ENCODE results near the gene GLIS1.

The GLIS1 gene

DNA sequence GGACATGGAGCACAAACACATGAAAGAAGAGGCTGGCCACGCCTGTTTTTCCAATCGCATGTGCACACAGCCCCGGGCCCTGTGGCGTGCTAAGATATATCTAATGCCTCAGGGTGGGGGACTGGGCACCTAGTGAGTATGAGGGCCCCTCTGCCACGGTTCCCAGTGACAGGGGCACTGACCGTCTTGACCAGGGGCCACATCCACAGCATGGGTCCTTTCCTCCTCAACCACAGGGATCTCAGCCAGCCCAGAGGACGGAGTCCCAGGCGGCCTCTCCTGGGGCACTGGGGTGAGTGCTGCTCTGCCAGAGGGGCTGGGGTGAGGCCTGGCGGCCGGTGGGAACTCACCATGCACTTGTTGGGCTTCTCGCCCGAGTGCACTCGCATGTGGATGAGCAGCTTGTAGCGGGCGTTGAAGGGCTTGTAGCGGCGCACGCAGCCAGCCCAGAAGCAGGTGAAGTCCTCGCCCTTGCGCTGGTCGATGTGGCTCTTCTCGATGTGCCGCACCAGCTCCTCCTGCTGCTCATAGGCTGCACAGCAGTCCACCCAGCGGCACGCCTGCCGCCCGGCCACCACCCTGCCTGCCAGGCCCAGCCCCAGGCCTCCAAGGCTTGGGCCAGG is 145.1 kb downstream of the GLIS1 start:
- DNase-seq (ENCODE audit: low spot score): no peak

DNA sequence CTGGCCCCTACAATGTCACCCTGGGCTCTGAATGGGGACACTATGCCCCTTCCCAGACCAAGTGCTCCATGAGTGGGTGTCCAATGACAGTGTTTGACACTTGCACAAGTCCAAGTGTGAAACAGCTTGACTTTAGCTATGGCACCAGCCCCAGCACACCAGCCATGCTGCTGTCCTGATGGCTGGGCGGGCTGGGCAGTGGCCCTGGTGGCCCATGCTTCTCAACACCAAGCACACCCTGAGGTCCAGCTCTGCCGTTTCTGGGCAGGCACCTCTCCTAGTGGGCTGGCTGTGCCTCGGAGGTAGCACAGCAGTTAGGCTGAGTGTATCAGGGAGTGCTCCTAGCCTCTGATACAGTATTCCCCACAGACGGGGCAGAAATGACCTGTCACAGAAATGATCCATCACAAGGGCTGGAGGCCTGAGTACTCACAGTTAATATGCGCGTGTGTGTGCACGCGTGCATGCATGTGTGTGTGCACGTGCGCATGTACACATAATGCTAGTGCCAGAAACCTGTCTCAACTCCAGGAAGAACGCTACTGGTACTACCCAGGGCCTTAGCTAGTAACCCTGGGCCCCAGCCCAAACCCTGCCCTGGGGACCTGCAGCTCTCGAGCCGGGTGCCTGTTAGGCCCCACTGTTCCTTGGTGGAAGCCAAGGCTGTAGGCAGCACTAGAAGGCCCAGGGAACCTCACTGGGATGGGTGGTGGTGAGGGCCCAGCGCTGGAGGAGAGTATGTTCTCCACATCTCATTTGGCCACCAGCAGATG is 145.8 kb downstream of the GLIS1 start:
- DNase-seq (ENCODE audit: low spot score): no peak

DNA sequence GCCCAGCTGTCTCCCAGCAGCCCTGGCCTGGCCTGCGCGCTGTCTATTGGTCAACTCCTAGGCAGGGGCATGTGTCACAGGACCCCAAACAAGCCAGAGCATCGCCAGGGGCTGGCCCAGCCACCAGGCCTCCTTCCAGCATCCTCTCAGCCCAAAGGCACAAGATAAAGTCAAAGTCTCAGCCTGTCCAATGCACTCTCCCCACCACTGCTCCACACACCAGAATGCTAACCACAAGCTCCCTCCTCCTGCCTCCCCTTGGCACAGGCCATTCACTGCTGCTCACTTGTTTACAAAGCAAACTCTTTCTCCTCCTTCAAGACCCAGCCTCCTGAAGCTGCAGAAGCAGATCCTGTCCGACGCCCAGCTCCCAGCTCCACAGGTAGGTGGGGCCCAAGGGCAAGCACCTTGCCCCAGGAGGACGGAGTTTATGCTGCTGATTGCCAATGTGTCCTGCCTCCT is 146.4 kb downstream of the GLIS1 start:
- DNase-seq (ENCODE audit: low spot score): no peak

DNA sequence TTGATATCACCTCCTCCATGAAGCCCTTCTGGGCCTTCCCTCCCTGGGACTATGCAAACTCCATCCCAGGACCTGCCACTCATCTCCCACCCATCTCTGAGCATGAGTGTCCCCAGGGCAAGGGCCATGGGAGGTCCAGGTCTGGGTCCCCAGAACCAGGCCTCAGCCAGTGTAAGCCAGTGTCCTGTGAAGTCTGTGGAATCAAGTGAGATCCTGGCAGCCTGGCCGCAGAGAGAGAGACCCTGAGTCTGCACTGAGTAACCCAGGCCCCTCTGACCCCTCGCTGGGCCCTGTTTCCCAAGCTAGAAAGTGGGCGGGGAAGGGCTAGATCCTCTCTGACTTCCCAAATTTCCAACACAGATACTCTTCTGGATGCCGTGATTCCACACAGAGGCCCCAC is 147.0 kb downstream of the GLIS1 start:
- no peak for DNase-seq (ENCODE audit: low spot score)

DNA sequence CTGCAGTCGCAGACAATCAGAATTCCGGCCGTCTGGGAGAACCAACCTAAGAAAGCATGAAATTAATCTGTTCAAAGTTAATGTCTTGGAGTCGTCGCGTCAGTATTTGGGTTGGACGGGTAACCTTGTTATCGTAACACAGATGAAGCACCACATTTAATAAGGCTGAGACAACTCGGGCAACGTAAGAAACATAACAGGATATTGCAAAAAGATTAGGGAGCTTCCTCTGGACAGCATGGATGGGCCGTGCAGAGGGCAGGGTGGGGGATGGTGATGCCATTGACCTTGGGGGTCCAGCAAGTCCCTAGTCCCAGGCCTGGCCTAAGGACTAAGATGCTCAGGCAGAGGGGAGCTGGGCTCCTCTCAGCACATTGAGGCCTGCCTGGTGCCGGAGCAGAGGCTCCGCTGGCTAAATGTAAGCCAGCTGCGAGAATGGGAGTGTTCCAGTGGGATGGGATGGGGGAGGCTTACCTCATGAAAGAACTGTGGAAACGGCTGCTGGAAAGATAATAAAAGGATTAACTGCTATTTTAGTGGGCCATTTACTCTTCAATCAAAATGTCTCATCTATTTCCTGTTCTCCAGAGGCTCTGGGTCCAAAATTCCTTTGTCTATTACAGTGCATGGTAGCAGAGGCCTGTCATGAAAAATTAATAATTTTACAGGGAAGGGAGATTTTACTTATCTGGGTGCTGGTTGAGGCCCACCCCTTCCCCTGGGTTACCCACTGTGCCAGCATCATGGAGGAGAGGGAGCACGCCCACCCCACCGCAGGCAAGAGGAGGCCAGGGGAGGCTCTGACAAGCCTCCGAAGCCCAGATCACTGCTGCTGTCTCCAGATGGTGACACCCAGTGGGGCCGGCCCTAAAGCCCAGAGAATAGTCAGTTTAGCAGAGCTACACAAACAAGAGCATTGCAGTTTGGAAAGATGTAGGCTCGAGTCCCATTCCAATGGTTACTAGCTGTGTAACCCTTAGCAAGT is 148.1 kb downstream of the GLIS1 start:
- no peak for DNase-seq (ENCODE audit: low spot score)

DNA sequence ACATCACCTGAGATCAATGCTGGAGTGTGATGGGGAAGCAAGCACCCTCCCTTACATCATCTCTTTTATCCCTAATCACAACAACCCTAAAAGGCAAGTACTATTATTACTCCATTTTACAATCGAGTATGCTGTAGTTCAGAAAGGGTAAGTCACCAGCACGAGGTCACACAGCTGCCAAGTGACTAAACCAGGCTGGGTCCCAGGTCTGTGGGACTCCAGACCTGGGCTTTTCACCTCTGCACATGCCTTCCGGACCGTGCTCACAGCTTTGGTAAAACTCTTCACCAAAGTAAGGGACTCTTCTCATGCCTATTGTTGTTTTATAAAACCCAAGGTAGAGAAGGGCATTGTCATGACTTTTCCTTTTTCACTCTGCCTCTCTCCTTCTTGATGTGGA is 148.9 kb downstream of the GLIS1 start:
- DNase-seq (ENCODE audit: low spot score): no peak

DNA sequence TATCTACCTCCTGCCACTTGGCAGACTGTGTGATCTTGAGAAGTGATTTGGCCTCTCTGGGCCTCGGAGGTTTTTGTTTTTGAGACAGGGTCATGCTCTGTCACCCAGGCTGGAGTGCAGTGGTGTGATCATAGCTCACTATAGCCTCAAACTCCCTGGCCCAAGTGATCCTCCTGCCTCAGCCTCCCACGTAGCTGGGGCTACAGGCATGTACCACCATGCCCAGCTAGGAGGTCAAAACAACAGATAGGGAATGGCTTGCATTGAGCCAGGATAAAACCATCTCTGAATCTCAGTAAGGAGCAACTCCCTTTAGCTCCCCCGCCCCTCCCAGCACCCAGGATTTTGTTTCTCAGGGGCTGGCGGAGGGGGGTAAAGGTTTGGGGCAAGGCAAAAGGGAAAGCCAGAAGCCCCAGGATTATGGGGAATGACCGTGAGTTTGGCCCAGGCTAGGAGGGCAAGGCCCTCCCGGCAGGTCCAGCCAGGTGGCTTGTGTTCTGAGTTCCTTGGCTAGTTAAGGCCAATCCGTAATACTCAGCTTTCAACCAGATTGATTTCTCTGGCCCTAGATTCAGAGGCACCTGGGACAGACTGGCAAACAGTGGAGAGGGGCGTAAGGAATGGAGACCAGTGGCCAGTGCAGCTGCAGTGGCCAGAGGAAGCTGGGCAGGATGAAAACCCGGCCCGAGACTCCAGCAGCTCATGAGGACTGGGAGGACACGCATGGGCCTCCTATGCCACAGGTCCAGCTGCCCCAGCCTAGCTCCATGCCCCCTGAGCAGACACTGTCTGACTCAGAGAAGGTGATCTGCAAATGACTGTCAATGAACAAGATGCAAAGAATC is 149.7 kb downstream of the GLIS1 start:
- no peak for DNase-seq (ENCODE audit: low spot score)

DNA sequence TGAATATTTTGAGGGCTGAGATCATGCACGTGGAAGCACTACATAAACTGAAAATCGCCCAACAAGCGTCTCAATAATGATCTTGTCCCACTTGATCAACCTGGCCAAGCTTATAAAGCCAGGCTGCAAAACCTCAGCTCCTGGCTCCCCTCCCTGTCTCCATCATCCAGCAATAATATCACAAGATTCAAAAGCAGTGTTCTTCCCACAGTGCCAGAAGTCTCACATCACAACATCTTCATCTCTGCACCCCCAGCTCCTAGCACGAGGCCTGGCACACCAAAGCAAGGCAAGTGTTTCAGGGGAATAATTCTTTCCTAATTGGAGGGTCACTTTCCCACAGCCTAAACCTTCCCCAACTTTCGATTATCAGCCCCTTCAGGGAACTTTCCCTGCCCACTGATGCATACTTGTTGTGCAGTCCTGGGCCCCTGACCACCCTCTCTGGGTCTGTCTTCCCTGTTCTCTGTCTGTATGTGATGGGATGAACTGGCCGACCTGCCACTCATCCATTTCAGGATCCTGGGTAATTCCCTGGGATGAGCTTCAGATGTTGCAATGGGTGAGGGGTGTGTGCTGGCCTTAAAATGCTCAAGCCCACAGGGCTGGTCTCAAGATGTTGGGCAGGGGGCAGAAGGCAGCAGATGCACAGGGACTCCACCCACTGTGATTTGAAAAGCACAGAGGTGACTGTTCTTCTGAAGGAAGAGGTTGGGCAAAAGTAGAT is 150.7 kb downstream of the GLIS1 start:
- no peak for DNase-seq (ENCODE audit: low spot score)

DNA sequence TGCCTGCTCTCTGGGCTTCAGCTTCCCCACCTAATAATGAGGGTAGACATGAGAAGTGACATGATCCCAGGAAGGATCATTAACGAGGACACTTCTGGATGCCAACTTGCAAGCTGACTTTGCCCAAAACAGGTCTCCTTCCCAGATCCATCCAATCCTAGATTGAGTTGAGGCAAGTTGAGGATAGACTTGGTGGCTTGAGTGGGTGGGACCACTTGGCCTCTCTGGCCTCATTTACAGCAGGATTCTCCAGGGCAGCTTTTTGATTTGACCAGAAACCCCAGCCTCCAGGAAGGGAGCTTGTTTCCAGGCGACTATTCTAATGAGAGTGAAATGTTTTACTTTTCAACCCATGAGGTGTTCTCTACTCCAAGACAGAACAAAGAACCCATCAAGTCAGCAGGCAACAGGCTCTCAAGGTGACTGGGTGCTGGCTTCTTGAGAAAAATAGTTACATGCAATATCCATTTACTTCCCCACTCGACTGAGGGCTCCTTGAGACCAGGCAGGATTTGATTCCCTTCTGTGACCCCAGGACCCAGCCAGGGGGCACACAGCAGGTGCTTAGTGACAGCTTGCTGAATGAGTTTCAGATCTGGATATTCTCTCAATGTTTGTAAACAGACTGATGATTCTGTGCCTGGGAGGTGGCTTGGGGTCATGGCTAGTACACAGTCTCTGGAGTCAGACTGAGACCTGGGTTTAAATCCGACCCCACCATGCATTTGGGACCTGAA is 151.5 kb downstream of the GLIS1 start:
- no peak for DNase-seq (ENCODE audit: low spot score)

DNA sequence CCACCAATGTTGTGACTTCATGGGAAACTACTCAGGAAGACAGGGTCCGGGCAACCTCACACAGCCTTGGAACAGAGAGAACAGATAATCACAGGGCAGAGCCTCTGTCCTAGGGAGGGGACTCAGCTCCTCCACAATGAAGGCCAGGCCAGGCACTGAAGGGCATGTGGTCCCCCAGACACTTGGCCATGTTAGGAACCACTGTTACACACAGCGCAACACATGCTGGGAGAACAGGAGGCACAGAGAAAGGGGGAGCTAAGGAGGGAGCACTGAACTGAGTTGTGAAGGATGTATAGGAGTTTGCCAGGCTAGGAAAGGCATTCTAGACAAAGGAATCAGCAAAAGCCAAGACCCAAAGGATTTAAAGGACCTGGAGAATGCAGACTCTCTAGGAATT is 152.2 kb downstream of the GLIS1 start:
- DNase-seq (ENCODE audit: low spot score): no peak

DNA sequence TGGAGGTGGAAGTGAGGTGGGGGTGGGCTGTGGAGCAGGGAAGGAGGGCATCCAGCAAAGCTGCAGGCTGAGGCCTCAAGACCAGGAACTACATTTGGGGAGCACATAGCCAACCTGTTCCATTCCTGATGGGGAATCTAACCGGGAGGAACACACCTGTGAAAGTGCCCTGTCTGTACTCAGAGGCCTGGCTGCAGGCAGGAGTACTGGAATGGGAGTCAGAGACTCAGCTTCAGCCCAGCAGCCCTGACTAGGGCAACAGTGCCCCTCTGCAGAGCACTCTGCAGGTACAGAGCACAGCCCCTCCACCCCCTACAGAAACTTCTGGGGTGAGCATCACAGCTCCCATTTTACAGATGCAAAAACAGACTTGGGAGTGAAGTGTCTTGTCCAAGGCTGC is 153.4 kb downstream of the GLIS1 start:
- no peak for DNase-seq (ENCODE audit: low spot score)

DNA sequence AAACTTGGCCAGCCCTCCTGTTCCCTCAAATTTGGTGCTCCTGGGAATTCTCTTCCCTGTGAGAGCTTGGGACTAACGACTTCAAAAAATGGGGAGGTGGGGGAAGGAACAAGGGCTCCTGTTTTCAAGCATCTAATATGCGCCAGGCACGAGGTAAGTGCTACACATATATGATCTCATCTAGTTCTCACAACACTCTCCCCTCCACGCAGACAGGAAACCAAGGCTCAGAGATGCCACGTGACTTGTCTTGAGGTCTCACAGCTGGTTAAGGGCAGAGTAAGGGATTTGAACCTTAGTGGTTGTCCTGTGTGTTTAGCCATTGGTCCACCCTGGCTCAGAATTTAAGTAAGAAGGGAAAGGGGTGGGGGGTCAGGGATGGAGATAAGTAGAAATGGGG is 153.8 kb downstream of the GLIS1 start:
- DNase-seq (ENCODE audit: low spot score): no peak

DNA sequence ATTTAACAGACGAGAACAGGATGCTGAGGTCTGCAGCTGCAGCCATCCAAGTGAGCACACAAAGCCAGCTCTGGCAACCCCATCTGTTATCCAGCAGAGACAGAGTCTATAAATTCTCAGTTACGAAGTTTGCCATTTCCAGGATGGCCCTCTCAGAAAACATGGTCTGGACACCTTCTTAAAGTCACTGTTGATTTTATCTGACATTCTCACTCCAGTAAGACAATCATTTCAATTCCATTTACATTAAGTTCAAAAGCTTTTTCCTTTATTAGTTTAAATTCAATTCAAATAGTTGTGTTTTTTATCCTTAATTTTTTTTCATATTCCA is 154.2 kb downstream of the GLIS1 start:
- no peak for DNase-seq (ENCODE audit: low spot score)

DNA sequence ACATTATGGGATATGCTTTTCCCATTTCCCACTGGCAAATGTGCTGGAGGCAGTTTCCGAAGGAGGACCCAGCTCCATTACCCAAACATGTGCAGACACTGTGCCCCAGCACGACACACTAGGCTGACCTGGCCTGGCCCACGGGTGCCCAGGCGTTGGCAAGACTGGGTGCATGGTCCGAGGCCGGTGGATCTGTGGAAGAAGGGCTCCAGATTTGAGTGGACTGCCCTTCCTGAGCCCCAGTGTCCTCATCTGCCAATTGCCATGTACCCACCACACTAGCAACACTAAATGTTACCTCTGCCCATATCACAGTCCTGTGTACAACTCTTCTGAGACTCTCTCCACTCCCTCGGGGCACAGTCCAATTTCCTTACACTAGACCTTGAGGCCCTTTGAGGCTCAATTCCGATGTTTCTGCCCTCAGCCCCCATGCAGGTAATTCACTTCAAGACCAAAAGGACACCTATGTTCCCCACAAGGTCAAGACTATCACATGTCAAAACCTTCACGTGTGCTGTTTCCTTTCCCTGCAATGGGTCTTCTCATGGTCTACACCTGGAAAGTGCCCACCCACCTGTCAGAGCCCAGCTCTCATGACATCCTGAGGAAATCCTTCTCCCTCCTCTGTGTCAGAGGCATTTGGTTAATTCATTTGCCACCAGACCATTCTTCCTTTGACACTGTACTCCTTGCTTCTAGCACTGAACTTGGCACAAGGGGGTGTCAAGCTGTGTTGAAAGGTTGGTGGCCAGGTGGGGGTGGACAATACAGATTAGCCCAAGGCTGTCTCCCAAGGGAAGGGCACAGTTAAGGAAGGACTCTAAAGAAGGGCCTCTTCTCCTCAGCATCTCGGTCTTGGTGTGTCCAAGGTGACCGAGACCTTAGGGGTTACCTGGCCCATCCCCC is 154.8 kb downstream of the GLIS1 start:
- DNase-seq (ENCODE audit: low spot score): no peak

DNA sequence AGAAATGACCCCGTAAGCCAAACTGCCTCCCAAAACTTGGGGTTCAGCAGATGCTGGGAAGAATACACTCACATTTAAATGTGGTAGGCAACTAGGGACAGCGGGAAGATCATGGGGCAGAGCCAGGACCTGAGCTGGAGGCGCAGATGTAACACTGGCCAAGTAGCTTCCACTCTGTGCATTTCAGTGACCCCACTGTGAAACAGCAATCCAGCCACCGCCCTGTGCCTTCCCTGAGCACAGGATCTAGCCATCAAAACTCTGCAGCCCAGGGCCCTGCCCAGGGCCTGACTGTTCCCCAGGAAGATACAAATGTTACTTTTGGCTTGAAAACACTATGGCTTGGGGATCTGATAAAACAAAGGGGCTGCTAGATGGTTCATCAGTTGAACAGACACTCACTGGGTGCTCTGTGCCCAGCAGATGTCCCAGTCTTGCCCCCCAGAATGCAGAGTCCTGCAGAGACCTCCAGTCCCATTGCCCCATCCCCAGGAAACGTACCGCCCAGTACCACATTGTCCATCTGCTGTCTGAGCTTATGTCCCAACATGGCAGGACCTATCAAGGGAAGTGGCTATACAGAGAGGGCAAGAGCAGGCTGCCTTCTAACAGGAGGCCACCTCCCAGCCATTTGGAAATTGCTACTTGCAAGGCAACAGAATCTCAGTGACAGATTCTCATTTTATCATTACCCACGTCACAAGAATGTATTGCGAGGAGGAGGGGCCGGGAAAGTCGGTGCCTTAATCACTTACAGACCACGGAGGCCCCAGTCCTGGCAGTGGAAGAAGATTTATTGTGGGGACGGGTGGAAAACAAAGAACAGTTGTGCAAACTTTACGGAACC is 155.7 kb downstream of the GLIS1 start:
- DNase-seq (ENCODE audit: low spot score): no peak

DNA sequence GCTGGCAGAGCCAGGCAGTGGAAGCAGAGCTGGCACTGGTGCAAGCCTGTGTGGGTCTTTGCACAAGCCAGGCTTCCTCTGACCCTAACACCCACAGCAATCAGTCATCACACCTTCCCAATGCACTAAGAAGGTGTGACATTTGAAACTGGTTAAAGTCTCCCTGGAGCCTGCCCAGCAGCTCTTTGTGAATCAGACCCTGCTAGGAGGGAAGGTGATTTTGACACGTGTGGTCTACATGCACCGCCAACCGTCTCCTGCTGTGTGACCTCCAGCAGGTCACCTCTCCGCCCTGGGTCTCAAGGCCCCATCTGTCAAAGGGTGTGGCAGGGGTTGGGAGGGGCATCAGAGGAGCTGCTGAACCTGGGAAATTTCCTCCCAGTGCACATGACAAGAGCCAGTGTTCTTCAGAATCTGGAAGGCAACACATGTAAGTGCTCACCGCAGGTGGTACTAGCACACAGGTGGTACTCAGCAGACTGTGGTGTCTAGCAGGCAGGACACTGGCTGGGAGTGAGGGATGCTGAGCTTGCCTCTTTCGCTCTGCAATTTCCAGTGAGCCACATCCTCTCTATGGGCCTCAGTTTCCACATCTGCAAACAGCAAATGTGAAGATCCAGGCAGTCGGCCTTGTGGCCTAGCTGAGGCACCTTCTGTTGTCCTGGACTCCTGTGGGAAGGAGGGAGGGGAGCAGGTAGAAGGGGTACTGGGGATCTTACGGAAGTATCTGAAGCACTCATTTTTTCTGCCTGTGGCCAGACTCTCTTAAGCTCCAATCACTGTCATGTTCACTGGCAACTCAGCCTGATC is 156.5 kb downstream of the GLIS1 start:
- DNase-seq (ENCODE audit: low spot score): no peak

DNA sequence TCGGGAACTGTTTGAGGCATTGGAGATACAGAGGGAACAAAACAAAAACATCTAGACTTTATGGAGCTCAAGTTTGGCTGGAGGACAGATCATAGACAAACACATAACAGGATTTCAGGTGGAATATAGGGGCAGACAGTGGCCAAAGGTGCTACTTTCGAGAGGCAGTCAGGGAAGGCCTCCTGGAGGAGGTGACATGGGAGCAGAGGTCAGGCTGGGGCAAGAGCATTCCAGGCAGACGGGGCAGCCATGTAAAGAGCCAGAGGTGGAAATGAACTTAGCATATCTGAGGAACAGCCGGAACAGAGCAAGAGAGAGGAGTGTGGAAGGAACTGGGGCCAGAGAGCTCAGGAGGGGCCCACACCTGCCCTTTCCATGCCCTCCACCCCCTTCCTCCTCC is 157.5 kb downstream of the GLIS1 start:
- DNase-seq (ENCODE audit: low spot score): no peak
